ENCODE data around the gene KCNQ1.

DNA sequence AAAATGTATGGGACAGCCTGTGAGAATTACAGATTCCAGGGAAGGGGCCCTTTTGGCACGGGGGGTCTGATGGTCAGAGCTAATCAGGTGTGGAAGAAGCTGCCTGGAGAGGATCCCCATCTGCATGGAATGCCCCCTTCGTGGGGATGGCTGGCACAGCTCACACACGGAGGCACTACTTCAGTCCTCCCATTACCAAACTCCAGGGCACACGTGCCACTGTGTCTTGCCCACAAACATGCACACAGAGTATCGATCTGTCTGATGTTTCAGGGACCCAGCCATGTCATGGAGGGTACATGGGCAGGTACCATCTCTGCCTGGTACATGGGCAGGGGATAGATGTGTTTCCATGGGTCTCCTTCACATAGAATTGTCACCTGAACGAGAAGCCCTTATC lies 240.2 kb downstream of the KCNQ1 start:
- TF ChIP-seq, protein P1, sequence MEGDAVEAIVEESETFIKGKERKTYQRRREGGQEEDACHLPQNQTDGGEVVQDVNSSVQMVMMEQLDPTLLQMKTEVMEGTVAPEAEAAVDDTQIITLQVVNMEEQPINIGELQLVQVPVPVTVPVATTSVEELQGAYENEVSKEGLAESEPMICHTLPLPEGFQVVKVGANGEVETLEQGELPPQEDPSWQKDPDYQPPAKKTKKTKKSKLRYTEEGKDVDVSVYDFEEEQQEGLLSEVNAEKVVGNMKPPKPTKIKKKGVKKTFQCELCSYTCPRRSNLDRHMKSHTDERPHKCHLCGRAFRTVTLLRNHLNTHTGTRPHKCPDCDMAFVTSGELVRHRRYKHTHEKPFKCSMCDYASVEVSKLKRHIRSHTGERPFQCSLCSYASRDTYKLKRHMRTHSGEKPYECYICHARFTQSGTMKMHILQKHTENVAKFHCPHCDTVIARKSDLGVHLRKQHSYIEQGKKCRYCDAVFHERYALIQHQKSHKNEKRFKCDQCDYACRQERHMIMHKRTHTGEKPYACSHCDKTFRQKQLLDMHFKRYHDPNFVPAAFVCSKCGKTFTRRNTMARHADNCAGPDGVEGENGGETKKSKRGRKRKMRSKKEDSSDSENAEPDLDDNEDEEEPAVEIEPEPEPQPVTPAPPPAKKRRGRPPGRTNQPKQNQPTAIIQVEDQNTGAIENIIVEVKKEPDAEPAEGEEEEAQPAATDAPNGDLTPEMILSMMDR (IDR thresholded peaks at IDR 0.05): no peak
- TF ChIP-seq POLR2A (IDR thresholded peaks at IDR 0.05) (no peak), POLR2AphosphoS5 (IDR thresholded peaks at IDR 0.05; ENCODE audit: insufficient read depth in 1 of 2, low read depth in 1 of 2) (no peak)
